Type B pancreatic cell (in vitro differentiated cells): ENCODE data around the gene PDE6A. TPM values are rescaled to one million over a fixed set of nuclear protein-coding genes. Genes with fewer than 3 reads are reported as not detected.

Experiments
- DNase-seq: peaks from one replicate; pipeline ENCODE4 v3.0.0; 2021; ENCODE audit warnings: mixed read lengths; ENCODE audit not compliant: unreplicated experiment; ENCODE audit errors: extremely low spot score
- H3K27ac Mint-ChIP-seq: 2 replicates; pipeline ENCODE4 v1.8.0; 2021; ENCODE audit warnings: mild to moderate bottlenecking, mixed read lengths
- H3K27me3 Mint-ChIP-seq: 2 replicates; pipeline ENCODE4 v1.8.0; 2021; ENCODE audit warnings: mixed read lengths
- H3K36me3 Mint-ChIP-seq: 2 replicates; pipeline ENCODE4 v1.8.0; 2021; ENCODE audit warnings: mixed read lengths
- H3K4me1 Mint-ChIP-seq: one replicate; pipeline ENCODE4 v1.8.0; 2021; ENCODE audit warnings: mixed read lengths; ENCODE audit not compliant: unreplicated experiment
- H3K4me3 Mint-ChIP-seq: 2 replicates; pipeline ENCODE4 v1.8.0; 2021; ENCODE audit warnings: mild to moderate bottlenecking, mixed read lengths
- H3K9me3 Mint-ChIP-seq: 2 replicates; pipeline ENCODE4 v1.8.0; 2021; ENCODE audit warnings: mixed read lengths
- total RNA-seq: library from RNA; stranded (reverse); gene quantifications from 2 replicates; pipeline ENCODE4 v1.2.1, GENCODE V29; 2021; ENCODE audit warnings: low replicate concordance
- TF ChIP-seq, protein P1 (sequence below): fragments of 200-600 bp; sonication (generic); conservative IDR thresholded peaks from 2 replicates; pipeline ENCODE4 v1.5.0; 2021; ENCODE audit warnings: antibody characterized with exemption, mild to moderate bottlenecking

The PDE6A gene
- total RNA-seq, 1 donor from 2014 or later, result not detected

DNA sequence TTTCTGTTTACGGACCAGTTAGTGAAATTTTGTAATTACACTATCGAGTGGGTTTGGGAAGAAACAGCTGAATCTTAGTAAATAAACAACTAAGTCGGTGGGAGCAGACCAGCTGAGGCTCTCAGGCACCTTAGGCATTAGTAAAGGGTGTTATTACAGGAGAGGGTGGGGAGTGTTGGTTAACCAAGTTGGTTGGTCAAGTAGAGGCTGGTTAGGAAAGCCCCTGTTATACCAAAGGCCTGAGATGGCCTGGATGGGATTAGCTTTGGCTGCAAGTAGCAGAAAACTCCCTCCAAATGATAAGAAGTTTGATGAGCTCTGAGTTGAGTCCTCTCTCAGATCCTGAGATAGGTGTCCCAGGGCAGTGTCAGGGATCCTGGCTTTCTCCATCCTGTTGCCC, 133.1 kb downstream of the PDE6A start:
- no peak overlapping the region for H3K4me3 Mint-ChIP-seq
- peaks cover 2% of the 10 kb centered on the region for H3K27me3 Mint-ChIP-seq
- no peak for DNase-seq
- no peaks in the 10 kb centered on the region for H3K36me3 Mint-ChIP-seq
- H3K4me1 Mint-ChIP-seq, result peaks cover 22% of the 10 kb centered on the region
- H3K9me3 Mint-ChIP-seq, result no peaks in the 10 kb centered on the region
- TF ChIP-seq, protein P1, sequence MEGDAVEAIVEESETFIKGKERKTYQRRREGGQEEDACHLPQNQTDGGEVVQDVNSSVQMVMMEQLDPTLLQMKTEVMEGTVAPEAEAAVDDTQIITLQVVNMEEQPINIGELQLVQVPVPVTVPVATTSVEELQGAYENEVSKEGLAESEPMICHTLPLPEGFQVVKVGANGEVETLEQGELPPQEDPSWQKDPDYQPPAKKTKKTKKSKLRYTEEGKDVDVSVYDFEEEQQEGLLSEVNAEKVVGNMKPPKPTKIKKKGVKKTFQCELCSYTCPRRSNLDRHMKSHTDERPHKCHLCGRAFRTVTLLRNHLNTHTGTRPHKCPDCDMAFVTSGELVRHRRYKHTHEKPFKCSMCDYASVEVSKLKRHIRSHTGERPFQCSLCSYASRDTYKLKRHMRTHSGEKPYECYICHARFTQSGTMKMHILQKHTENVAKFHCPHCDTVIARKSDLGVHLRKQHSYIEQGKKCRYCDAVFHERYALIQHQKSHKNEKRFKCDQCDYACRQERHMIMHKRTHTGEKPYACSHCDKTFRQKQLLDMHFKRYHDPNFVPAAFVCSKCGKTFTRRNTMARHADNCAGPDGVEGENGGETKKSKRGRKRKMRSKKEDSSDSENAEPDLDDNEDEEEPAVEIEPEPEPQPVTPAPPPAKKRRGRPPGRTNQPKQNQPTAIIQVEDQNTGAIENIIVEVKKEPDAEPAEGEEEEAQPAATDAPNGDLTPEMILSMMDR, result no peak
- H3K27ac Mint-ChIP-seq, result no peak overlapping the region

DNA sequence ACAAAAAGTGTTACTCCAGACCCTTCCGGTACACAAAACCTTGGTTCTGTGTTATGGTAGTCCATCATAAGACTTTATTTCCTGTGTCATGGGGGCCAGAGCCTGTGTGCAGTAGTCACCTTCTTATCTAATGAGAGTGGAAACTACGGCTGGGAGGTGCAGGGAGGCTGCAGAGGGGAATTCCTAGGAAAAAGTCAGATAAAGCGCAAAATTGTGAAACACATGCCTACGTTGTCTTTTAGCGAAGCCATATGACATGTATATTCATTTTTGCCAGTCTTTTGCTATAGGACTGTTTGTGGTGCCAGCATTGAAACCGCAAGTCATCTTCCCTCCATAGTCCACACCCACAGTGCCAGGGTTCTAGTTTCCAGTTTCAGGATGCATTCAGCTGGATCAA, 133.7 kb downstream of the PDE6A start:
- Mint-ChIP-seq H3K9me3 (no peaks in the 10 kb centered on the region), H3K27ac (no peak overlapping the region), H3K4me3 (no peak overlapping the region), H3K27me3 (peaks cover 2% of the 10 kb centered on the region), H3K36me3 (no peaks in the 10 kb centered on the region), H3K4me1 (peaks cover 22% of the 10 kb centered on the region)
- no peak for DNase-seq
- TF ChIP-seq, protein P1, result no peak

DNA sequence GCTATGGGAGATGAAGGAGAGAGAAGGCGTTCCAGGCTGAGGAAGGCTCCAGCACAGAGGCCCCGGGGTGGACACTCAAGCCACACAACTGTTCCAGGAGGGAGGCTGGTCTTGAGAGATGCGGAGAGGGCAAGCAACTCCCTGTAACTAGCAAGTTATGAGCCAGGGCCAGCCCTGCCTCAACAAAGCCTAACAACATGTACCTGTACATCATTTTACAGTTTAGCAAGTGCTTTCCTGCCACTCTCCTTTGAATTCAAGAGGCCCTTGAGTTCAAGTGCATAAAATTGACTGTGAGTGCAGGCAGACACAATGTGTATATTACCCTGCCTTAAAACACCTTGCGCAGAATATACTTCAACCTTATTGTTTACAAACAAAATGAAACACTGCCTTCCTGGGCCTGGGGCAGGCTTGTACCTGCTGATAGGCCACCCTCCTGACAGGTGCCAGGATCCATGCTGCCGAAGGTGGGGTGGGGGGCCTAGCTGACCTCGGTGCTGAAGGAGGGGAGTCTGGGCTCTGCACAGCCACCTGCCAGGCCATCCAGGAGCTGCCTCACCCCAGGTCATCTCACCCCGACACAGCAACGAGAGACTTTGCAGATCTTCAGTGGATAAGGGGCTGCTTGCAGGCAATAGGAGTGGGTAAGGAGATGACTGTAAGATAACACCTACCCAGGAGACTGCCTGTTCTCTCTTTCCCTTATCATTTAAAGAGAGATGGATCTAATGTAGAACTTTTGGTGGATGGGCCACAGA, 134.5 kb downstream of the PDE6A start:
- Mint-ChIP-seq H3K9me3 (no peaks in the 10 kb centered on the region), H3K27me3 (peaks cover 2% of the 10 kb centered on the region), H3K4me1 (peaks cover 22% of the 10 kb centered on the region), H3K27ac (no peak overlapping the region), H3K4me3 (no peak overlapping the region), H3K36me3 (no peaks in the 10 kb centered on the region)
- DNase-seq, result no peak
- TF ChIP-seq, protein P1, result no peak

DNA sequence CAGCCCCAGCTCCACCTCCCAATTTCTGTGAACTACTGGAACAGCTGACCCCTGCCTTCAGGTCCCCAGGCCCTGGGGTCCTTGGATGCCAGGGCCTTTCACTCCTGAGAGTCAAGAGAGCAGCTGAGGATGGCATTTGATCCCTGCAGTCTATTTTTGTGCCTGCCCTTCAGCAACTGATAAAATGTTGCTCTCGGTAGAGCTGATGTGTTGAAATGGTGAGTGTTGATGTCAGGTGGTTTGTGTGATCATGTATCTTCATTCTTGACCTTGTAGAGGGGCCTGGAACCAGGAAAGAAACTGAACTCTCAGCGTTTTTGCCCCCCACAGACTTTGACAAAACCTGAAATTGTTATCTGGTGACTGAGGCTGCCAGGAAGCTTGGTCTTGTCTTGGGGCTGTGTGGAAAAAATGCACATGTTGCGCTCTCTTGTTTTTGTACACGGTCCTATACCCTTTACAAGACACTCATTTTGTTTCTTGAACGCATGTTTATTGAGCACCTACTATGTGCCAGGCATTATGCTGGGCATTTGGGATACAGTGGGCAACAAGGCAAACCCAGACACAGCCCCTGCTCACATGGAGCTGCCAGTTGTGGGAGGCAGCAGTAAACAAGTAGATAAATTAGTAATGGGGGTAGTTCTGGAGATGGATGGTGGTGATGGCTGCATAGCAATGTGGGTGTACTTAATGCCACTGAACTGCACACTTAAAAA, 136.2 kb downstream of the PDE6A start:
- TF ChIP-seq, protein P1, result no peak
- Mint-ChIP-seq H3K4me1 (peaks cover 22% of the 10 kb centered on the region), H3K27ac (no peak overlapping the region), H3K36me3 (no peaks in the 10 kb centered on the region), H3K9me3 (no peaks in the 10 kb centered on the region), H3K27me3 (peaks cover 2% of the 10 kb centered on the region), H3K4me3 (no peak overlapping the region)
- DNase-seq, result no peak

Other genes with a start within 250 kb of the PDE6A start
- 5.4 and 8.5 TPM in 2 replicates for gene PPARGC1B, start 214.5 kb downstream of the PDE6A start, total RNA-seq
- 7.8 and 17.4 TPM in 2 replicates for gene SLC26A2, start 16.0 kb upstream of the PDE6A start, total RNA-seq
- 4.9 and 5.5 TPM in 2 replicates for gene TIGD6, start 55.9 kb upstream of the PDE6A start, total RNA-seq
- gene HMGXB3, start 55.9 kb upstream of the PDE6A start, total RNA-seq, result 36.3 and 40.5 TPM in 2 replicates
- gene CSF1R, start 141.8 kb upstream of the PDE6A start, total RNA-seq, result 1.6 and 4.0 TPM in 2 replicates
- 3.3 and 74.8 TPM in 2 replicates for gene PDGFRB, start 211.1 kb upstream of the PDE6A start, total RNA-seq
- 5.0 and 13.4 TPM in 2 replicates for gene CDX1, start 222.0 kb upstream of the PDE6A start, total RNA-seq
- 0.10 and 0.38 TPM in 2 replicates for gene SLC6A7, start 245.3 kb upstream of the PDE6A start, total RNA-seq